HL-60/S4 treated with phorbol 12-myristate 13-acetate at 8.2 ng/mL for 4 days and 3 days (cell line): ENCODE data around the gene ADAM10.

Experiments used
- in situ Hi-C: fragments of 300-500 bp; cut with MboI; formaldehyde crosslinking; loops from 2 replicates; pipeline ENCODE4 v1.15.0; 2022; ENCODE audit warnings: low sequenced_read_pairs

ADAM10 gene

DNA sequence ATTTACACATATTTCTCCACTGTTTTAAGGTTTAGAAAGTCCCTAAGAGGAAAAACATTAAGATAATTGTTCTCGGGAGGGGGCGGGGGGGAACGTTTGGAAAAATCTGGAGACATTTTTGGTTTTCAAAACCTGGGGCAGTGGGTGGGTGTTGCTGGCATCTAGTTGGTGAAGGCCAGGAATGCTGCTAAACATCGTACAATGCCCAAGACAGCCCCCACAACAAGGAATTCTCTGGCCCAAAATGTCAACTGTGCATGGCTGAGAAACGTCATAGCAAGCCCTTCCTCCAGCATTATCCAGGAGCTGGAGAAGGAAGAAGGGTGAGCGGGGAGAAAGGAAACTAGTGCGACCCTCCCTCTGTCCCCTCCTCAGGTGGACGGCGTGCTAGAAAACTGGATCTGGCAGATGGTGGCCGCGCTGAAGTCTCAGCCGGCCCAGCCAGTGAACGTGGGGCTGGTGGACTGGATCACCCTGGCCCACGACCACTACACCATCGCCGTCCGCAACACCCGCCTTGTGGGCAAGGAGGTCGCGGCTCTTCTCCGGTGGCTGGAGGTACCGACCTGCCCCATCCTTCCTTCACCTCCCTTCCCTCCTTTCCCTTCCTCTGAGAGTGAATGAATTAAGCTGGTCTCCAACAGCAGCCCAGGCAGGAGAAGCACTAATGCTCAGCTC, 208.0 kb downstream of the ADAM10 start:
- in situ Hi-C loops = no loop called here

DNA sequence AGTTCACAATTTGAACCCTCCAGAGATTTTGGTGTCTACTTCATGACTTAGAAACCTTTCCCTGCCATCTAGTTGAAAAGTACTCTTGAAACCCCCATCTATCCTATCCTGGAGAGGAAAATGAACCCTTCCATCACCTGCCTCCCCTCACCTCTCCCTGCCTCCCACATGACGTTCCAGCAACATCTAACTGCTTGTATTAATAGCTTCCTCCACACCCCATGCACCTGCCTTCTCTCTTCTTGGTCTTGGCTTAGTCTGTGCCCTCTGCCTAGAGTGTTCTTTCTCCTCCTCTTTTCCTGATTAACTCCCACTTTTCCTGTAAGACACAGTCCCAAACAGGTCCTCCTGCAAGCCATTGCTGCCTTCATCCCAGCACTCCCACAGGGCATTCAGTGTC, 210.0 kb downstream of the ADAM10 start:
- in situ Hi-C loops = no loop called here

DNA sequence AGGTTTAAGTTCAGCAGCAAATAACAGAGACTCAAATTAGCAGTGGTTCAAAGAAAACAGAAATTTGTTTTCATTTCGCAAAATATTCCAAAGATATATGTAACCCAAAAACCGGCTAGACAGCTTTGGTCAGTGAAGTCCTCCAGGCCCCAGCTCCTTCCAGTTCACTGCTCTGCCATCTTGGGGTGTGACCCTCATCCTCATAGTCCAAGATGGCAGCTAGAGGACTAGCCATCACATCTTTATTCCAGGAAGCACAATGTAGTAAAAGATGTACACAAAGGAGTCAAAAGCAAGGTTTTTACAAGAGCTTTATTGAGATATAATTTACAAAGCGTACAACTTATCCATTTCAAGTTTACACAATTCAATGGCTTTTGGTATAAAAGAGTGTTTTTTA, 210.6 kb downstream of the ADAM10 start:
- in situ Hi-C loops = no loop called here
